HepG2 (cell line): ENCODE data around the gene SDCCAG8. TPM values are rescaled to one million over a fixed set of nuclear protein-coding genes. Genes with fewer than 3 reads are reported as not detected.

Experiments used
- ATAC-seq: fragments of 200-7000 bp; cut with Tn5 transposase; 3 replicates; pipeline ENCODE4 v1.9.1; 2020; ENCODE audit warnings: mild to moderate bottlenecking, moderate library complexity
- BruUV-seq: library from RNA; stranded (reverse); fragments of 400-500 nt; replicated peaks from 2 replicates; lab custom pipeline; 2021; lab: Mats Ljungman, UMichigan
- CTCF ChIA-PET: fragments of 300-600 bp; formaldehyde crosslinking; extraction: SDS; loops from one replicate; lab custom pipeline; 2021; ENCODE audit warnings: low total read pairs, inconsistent platforms, low intra/inter-chr PET ratio; lab: Yijun Ruan, JAX
- POLR2A ChIA-PET: fragments of 350-600 bp; sonication (Branson Sonifier 250); formaldehyde crosslinking; loops from one replicate; lab custom pipeline; 2020; ENCODE audit warnings: antibody characterized with exemption, inconsistent platforms; lab: Yijun Ruan, JAX
- DNase-seq: peaks from one replicate; pipeline ENCODE4 v3.0.0-alpha.2; 2015; ENCODE audit warnings: low spot score
- FAIRE-seq: peaks from 3 replicates; lab custom pipeline; 2011; peaks lifted over from hg19 to GRCh38; lab: Jason Lieb, UNC
- H2AFZ ChIP-seq: one replicate; pipeline ENCODE4 v1.6.1; 2011; ENCODE audit warnings: low read length, inconsistent platforms
- H3K27ac ChIP-seq: fragments of 300-600 bp; 3 replicates; pipeline ENCODE4 v1.8.0; 2011; ENCODE audit warnings: mixed run types, mild to moderate bottlenecking, mixed read lengths, low read length, inconsistent platforms; ENCODE audit not compliant: insufficient read depth; ENCODE audit errors: extremely low read length
- H3K27me3 ChIP-seq, 2 experiments: fragments of 200-600 bp in 1 of 2; 2 replicates in 1 of 2; 3 replicates in 1 of 2; pipeline versions ENCODE4 v1.6.0 to v1.8.0; 2011; ENCODE audit warnings: low read length in 2 of 2, mild to moderate bottlenecking in 2 of 2, moderate library complexity in 2 of 2, inconsistent platforms in 1 of 2; ENCODE audit not compliant: insufficient read depth in 2 of 2, control insufficient read depth in 1 of 2
- H3K36me3 ChIP-seq, 2 experiments: fragments of 200-600 bp in 1 of 2; replicated peaks in 1 of 2; 2 replicates in 1 of 2; 3 replicates in 1 of 2; pipeline versions ENCODE4 v1.5.1 to v1.8.0; 2011; ENCODE audit warnings: low read length in 2 of 2, inconsistent platforms in 1 of 2; ENCODE audit not compliant: insufficient read depth in 2 of 2, control insufficient read depth in 1 of 2
- H3K4me1 ChIP-seq: 2 replicates; pipeline ENCODE4 v1.5.1; 2012; ENCODE audit warnings: low read length, inconsistent platforms; ENCODE audit not compliant: insufficient read depth
- H3K4me2 ChIP-seq: 2 replicates; pipeline ENCODE4 v1.6.0; 2011; ENCODE audit warnings: low read depth, low read length, inconsistent platforms
- H3K4me3 ChIP-seq, 3 experiments: fragments of 200-600 bp in 1 of 3; sonication (generic), shearing (Covaris generic) in 1 of 3; replicated peaks in 1 of 3; 2 replicates each; pipeline ENCODE4 v1.5.1; 2011 to 2016; ENCODE audit warnings: low read length in 3 of 3, inconsistent platforms in 2 of 3, low read depth in 2 of 3, mild to moderate bottlenecking in 2 of 3, control low read depth in 1 of 3, mixed read lengths in 1 of 3; ENCODE audit not compliant: insufficient read depth in 1 of 3
- H3K79me2 ChIP-seq: one replicate; pipeline ENCODE4 v1.6.1; 2011; ENCODE audit warnings: low read length, inconsistent platforms; ENCODE audit not compliant: insufficient read depth
- H3K9ac ChIP-seq: 2 replicates; pipeline ENCODE4 v1.6.0; 2011; ENCODE audit warnings: mild to moderate bottlenecking, low read depth, low read length, inconsistent platforms; ENCODE audit not compliant: insufficient read depth
- H3K9me3 ChIP-seq: 2 replicates; pipeline ENCODE4 v1.5.1; 2012; ENCODE audit warnings: mild to moderate bottlenecking, low read length
- H4K20me1 ChIP-seq: 2 replicates; pipeline ENCODE4 v1.6.0; 2011; ENCODE audit warnings: inconsistent platforms, mild to moderate bottlenecking, low read length, moderate library complexity; ENCODE audit not compliant: insufficient read depth
- HNRNPH1 ChIP-seq: fragments of 200-400 bp; formaldehyde crosslinking; optimal IDR thresholded peaks from 2 replicates; pipeline ENCODE3; 2017; ENCODE audit warnings: mild to moderate bottlenecking, low read depth, low read length
- HOXA3 ChIP-seq: sonication (generic); formaldehyde crosslinking; IDR thresholded peaks from 2 replicates; pipeline ENCODE4 v1.5.0; 2020; ENCODE audit warnings: missing genetic modification reagents
- ZBTB40 ChIP-seq, 2 experiments: fragments of 450-650 bp in 1 of 2; sonication (generic) in 1 of 2; formaldehyde crosslinking in 1 of 2; IDR thresholded peaks; 2 replicates each; pipeline versions ENCODE4 v1.6.1 to v1.8.0; 2016 to 2022; ENCODE audit warnings: antibody characterized with exemption in 1 of 2, mild to moderate bottlenecking in 1 of 2, missing genetic modification reagents in 1 of 2
- ZNF501 ChIP-seq: sonication (generic); formaldehyde crosslinking; IDR thresholded peaks from 2 replicates; pipeline ENCODE4 v1.5.1; 2020; ENCODE audit warnings: mild to moderate bottlenecking, moderate library complexity, missing genetic modification reagents
- WGBS: methylation state at CpG from one replicate; pipeline ENCODE4 v1.1.6; 2017; ENCODE audit warnings: low lambda C conversion rate; 5-methylcytosine and 5-hydroxymethylcytosine counted together
- in situ Hi-C: cut with HindIII; loops from 2 replicates; pipeline ENCODE4 v1.10.0; 2017; ENCODE audit warnings: low pct_unique_long_range_greater_than_20kb; ENCODE audit not compliant: extremely low pct_ligation_motif_present
- intact Hi-C: fragments of 100-400 bp; cut with micrococcal nuclease; formaldehyde crosslinking; loops from one replicate; pipeline ENCODE4 v1.10.0; 2022; ENCODE audit not compliant: unreplicated experiment
- polyA plus RNA-seq, 8 experiments: library from polyadenylated mRNA; depleted of rRNA in 3 of 8; stranded (reverse) in 7 of 8; unstranded in 1 of 8; fragments of >200 nt; fragmentation: Illumina TruSeq in 4 of 8; extraction: Trizol in 4 of 8; gene quantifications; 2 replicates each; pipeline versions ENCODE4 v1.2.1 to v1.2.3, GENCODE V29; 2011 to 2016; ENCODE audit warnings: low read depth in 4 of 8, missing spikeins in 1 of 8, mixed read lengths in 1 of 8; ENCODE audit not compliant: insufficient read depth in 1 of 8
- total RNA-seq, 5 experiments: library from RNA; depleted of rRNA; stranded (reverse); fragments of >200 nt; fragmentation: Illumina TruSeq; extraction: Trizol; gene quantifications; 2 replicates each; pipeline ENCODE4 v1.2.3, GENCODE V29; 2016; ENCODE audit warnings: low read depth in 1 of 5

Gene SDCCAG8
- total and polyA plus RNA-seq, 2 of the 13 experiments (the other 11 are each of a cell fraction or from before 2014, with no cell fraction given): 9.5 to 13.4 TPM

GRCh38 chr1:243349128-243349527 is 93.3 kb downstream of the SDCCAG8 start:
- no peak for TF ChIP-seq HNRNPH1
- TF ChIP-seq ZNF501 (CRISPR knock-in tag): no peak
- no peak for TF ChIP-seq HOXA3 (CRISPR knock-in tag)
- TF ChIP-seq ZBTB40 (IDR thresholded peaks at IDR 0.05): no peak
- TF ChIP-seq ZBTB40 (CRISPR knock-in tag; IDR thresholded peaks at IDR 0.05): peak; percentile 30; the same call in 1 of the 2 replicates
- no peak overlapping the region for H3K27ac ChIP-seq
- ChIA-PET CTCF (no interaction called here), POLR2A (no interaction called here)
- intact Hi-C loops (loop anchor here (10.0 kb wide), 1 partner anchor 156 kb away; no protein-coding TSS in a partner anchor), in situ Hi-C loops (loop anchor here (10.0 to 25.0 kb wide), 2 partner anchors 396 to 887 kb away; no protein-coding TSS in a partner anchor)
- H3K4me2 ChIP-seq: no peak overlapping the region
- no peak for ATAC-seq
- BruUV-seq: no TSS peak
- H3K27me3 ChIP-seq: no peaks in the 10 kb centered on the region
- H3K4me3 ChIP-seq: no peak overlapping the region
- WGBS: 100% methylated on average over 1 of the region's 1 CpG
- H3K4me1 ChIP-seq: no peaks in the 10 kb centered on the region
- no peak overlapping the region for H2AFZ ChIP-seq
- no peaks in the 10 kb centered on the region for H3K79me2 ChIP-seq
- no peak for FAIRE-seq
- H3K36me3 ChIP-seq: no peaks in the 10 kb centered on the region
- no peak overlapping the region for H3K9ac ChIP-seq
- H4K20me1 ChIP-seq: no peaks in the 10 kb centered on the region
- no peak for DNase-seq
- no peaks in the 10 kb centered on the region for H3K9me3 ChIP-seq
